ENCODE results near the gene RHOXF1. TPM values are rescaled to one million over a fixed set of nuclear protein-coding genes. Genes with fewer than 3 reads are reported as not detected.
"Not testable (repeated sequence)": the region's sequence is repeated elsewhere in the genome, so short reads cannot be mapped to it uniquely, and the experiment has no call there.

Gene RHOXF1
- polyA plus RNA-seq (ENCODE audit: insufficient read length in 4 of 4) = 1 to 10 TPM in 3 of 4 donors, under 1 TPM in 1; 0.22 to 2.3 (median 1.1) TPM

- DNase-seq (ENCODE audit: low read depth in 4 of 4, low spot score in 3 of 4) = no peak
These were observed at the start of gene RHOXF1 for GRCh38 chrX:120115438-120115963. Gene RHOXF1 (minus strand): TSS chrX:120115913. CDS start chrX:120115862, 51 bp downstream.

- not testable (repeated sequence) for DNase-seq (ENCODE audit: low read depth in 4 of 4, low spot score in 3 of 4)
These were observed 43.4 kb upstream of the RHOXF1 start for GRCh38 chrX:120159086-120159485.

GRCh38 chrX:120158313-120158712 is 42.6 kb upstream of the RHOXF1 start, which contains the start of gene RHOXF2:
Gene RHOXF2 (plus strand): TSS chrX:120158613. CDS start chrX:120158751, 138 bp downstream.
- not testable (repeated sequence) for DNase-seq (ENCODE audit: low read depth in 4 of 4, low spot score in 3 of 4)

- DNase-seq (ENCODE audit: low read depth in 4 of 4, low spot score in 3 of 4) = not testable (repeated sequence)
These were observed 34.5 kb upstream of the RHOXF1 start for GRCh38 chrX:120150109-120150744.

GRCh38 chrX:120147537-120147936 is 31.8 kb upstream of the RHOXF1 start:
- DNase-seq (ENCODE audit: low read depth in 4 of 4, low spot score in 3 of 4) = no peak

GRCh38 chrX:120146323-120146722 is 30.6 kb upstream of the RHOXF1 start:
- not testable (repeated sequence) for DNase-seq (ENCODE audit: low read depth in 4 of 4, low spot score in 3 of 4)

- no peak for DNase-seq (ENCODE audit: low read depth in 4 of 4, low spot score in 3 of 4)
These were observed 29.7 kb upstream of the RHOXF1 start for GRCh38 chrX:120145295-120145925.

- peak in 1 of 4 donors; percentile 10 for DNase-seq (ENCODE audit: low read depth in 4 of 4, low spot score in 3 of 4)
These were observed 28.6 kb upstream of the RHOXF1 start for GRCh38 chrX:120144178-120144844.

GRCh38 chrX:120140293-120140981 is 24.7 kb upstream of the RHOXF1 start:
- DNase-seq (ENCODE audit: low read depth in 4 of 4, low spot score in 3 of 4) = no peak

GRCh38 chrX:120137439-120137838 is 21.7 kb upstream of the RHOXF1 start:
- DNase-seq (ENCODE audit: low read depth in 4 of 4, low spot score in 3 of 4) = no peak

- DNase-seq (ENCODE audit: low read depth in 4 of 4, low spot score in 3 of 4) = no peak
These were observed 21.1 kb upstream of the RHOXF1 start for GRCh38 chrX:120136840-120137239.

GRCh38 chrX:120136128-120136527 is 20.4 kb upstream of the RHOXF1 start:
- DNase-seq (ENCODE audit: low read depth in 4 of 4, low spot score in 3 of 4) = no peak

- not testable (repeated sequence) for DNase-seq (ENCODE audit: low read depth in 4 of 4, low spot score in 3 of 4)
These were observed 12.7 kb upstream of the RHOXF1 start for GRCh38 chrX:120128306-120128846.

GRCh38 chrX:120125444-120125843 is 9.7 kb upstream of the RHOXF1 start:
- DNase-seq (ENCODE audit: low read depth in 4 of 4, low spot score in 3 of 4) = no peak

- no peak for DNase-seq (ENCODE audit: low read depth in 4 of 4, low spot score in 3 of 4)
These were observed 4.5 kb upstream of the RHOXF1 start for GRCh38 chrX:120120223-120120622.

GRCh38 chrX:120111611-120112010 is 4.1 kb downstream of the RHOXF1 start:
- no peak for DNase-seq (ENCODE audit: low read depth in 4 of 4, low spot score in 3 of 4)

- DNase-seq (ENCODE audit: low read depth in 4 of 4, low spot score in 3 of 4) = no peak
These were observed 6.3 kb downstream of the RHOXF1 start for GRCh38 chrX:120109378-120109777.

- DNase-seq (ENCODE audit: low read depth in 4 of 4, low spot score in 3 of 4) = not testable (repeated sequence)
These were observed 11.0 kb downstream of the RHOXF1 start for GRCh38 chrX:120104707-120105106.

- DNase-seq (ENCODE audit: low read depth in 4 of 4, low spot score in 3 of 4) = not testable (repeated sequence)
These were observed 14.7 kb downstream of the RHOXF1 start for GRCh38 chrX:120101057-120101456.

GRCh38 chrX:120090208-120090607 is 25.5 kb downstream of the RHOXF1 start:
- no peak for DNase-seq (ENCODE audit: low read depth in 4 of 4, low spot score in 3 of 4)
